MCF 10A (cell line): ENCODE measurements around the gene PRLR. TPM values are rescaled to one million over a fixed set of nuclear protein-coding genes. Genes with fewer than 3 reads are reported as not detected.

Experiments used
- BruUV-seq: library from RNA; stranded (reverse); fragments of 400-500 nt; replicated peaks from 2 replicates; lab custom pipeline; 2021; lab: Mats Ljungman, UMichigan
- CTCF ChIA-PET: fragments of 300-600 bp; sonication (Branson Sonifier 250); formaldehyde crosslinking; extraction: SDS; loops from one replicate; lab custom pipeline; 2021; ENCODE audit warnings: antibody characterized with exemption, inconsistent platforms; lab: Yijun Ruan, JAX
- POLR2A ChIA-PET: fragments of 300-600, 350-650 bp; sonication (Branson Sonifier 250); formaldehyde crosslinking; extraction: SDS; loops from one replicate; lab custom pipeline; 2020; ENCODE audit warnings: antibody characterized with exemption, inconsistent platforms; lab: Yijun Ruan, JAX
- DNase-seq: peaks from one replicate; pipeline ENCODE4 v3.0.0-alpha.2; 2018; ENCODE audit not compliant: unreplicated experiment
- H3K27ac Mint-ChIP-seq: one replicate; pipeline ENCODE4 v1.8.0; 2022; ENCODE audit warnings: mild to moderate bottlenecking, low read depth, mixed read lengths; ENCODE audit not compliant: unreplicated experiment
- H3K27me3 Mint-ChIP-seq: one replicate; pipeline ENCODE4 v1.8.0; 2022; ENCODE audit warnings: mixed read lengths; ENCODE audit not compliant: insufficient read depth, unreplicated experiment
- H3K36me3 Mint-ChIP-seq: one replicate; pipeline ENCODE4 v1.8.0; 2022; ENCODE audit warnings: mild to moderate bottlenecking, moderate library complexity, mixed read lengths; ENCODE audit not compliant: insufficient read depth, unreplicated experiment
- H3K4me1 Mint-ChIP-seq: one replicate; pipeline ENCODE4 v1.8.0; 2022; ENCODE audit warnings: mixed read lengths; ENCODE audit not compliant: insufficient read depth, unreplicated experiment
- H3K4me3 Mint-ChIP-seq: one replicate; pipeline ENCODE4 v1.8.0; 2022; ENCODE audit warnings: mild to moderate bottlenecking, moderate library complexity, mixed read lengths; ENCODE audit not compliant: unreplicated experiment
- H3K9me3 Mint-ChIP-seq: one replicate; pipeline ENCODE4 v1.8.0; 2022; ENCODE audit warnings: mixed read lengths; ENCODE audit not compliant: unreplicated experiment
- CTCF ChIP-seq: fragments of 200-600 bp; IDR thresholded peaks from one replicate; pipeline ENCODE4 v1.8.0; 2022; ENCODE audit warnings: antibody characterized with exemption, mild to moderate bottlenecking; ENCODE audit not compliant: unreplicated experiment
- intact Hi-C: fragments of 100-400 bp; cut with micrococcal nuclease; formaldehyde crosslinking; loops from 2 replicates; pipeline ENCODE4 v1.14.1; 2022
- total RNA-seq: library from RNA; stranded (reverse); gene quantifications from 2 replicates; pipeline ENCODE4 v1.2.3, GENCODE V29; 2022

The PRLR gene
- total RNA-seq, 1 experiment from 2014 or later, result 0.16 TPM

GRCh38 chr5:35158204-35158603, 72.1 kb downstream of the PRLR start:
- BruUV-seq, result no TSS peak
- Mint-ChIP-seq H3K9me3 (no peaks in the 10 kb centered on the region), H3K36me3 (no peaks in the 10 kb centered on the region), H3K27me3 (no peaks in the 10 kb centered on the region), H3K27ac (no peak overlapping the region), H3K4me1 (no peaks in the 10 kb centered on the region), H3K4me3 (no peak overlapping the region)
- ChIA-PET POLR2A (no interaction called here), CTCF (no interaction called here)
- no peak for TF ChIP-seq CTCF
- intact Hi-C loops, result no loop called here
- no peak for DNase-seq

GRCh38 chr5:35153375-35153932, 76.8 kb downstream of the PRLR start:
- intact Hi-C loops, result no loop called here
- H3K36me3 Mint-ChIP-seq, result no peaks in the 10 kb centered on the region
- no peak overlapping the region for H3K4me3 Mint-ChIP-seq
- H3K4me1 Mint-ChIP-seq, result no peaks in the 10 kb centered on the region
- ChIA-PET CTCF (interaction anchor here (0.6 kb wide), 1 partner anchor 32 kb away, joined by 5 read pairs; no protein-coding TSS in a partner anchor), POLR2A (no interaction called here)
- H3K27me3 Mint-ChIP-seq, result no peaks in the 10 kb centered on the region
- no peak for TF ChIP-seq CTCF
- no TSS peak for BruUV-seq
- H3K27ac Mint-ChIP-seq, result no peak overlapping the region
- no peaks in the 10 kb centered on the region for H3K9me3 Mint-ChIP-seq
- no peak for DNase-seq

GRCh38 chr5:35152733-35153132, 77.6 kb downstream of the PRLR start:
- Mint-ChIP-seq H3K4me1 (no peaks in the 10 kb centered on the region), H3K4me3 (no peak overlapping the region), H3K27ac (no peak overlapping the region), H3K27me3 (no peaks in the 10 kb centered on the region), H3K9me3 (no peaks in the 10 kb centered on the region), H3K36me3 (no peaks in the 10 kb centered on the region)
- ChIA-PET CTCF (no interaction called here), POLR2A (no interaction called here)
- intact Hi-C loops, result no loop called here
- no peak for DNase-seq
- no peak for TF ChIP-seq CTCF
- no TSS peak for BruUV-seq

GRCh38 chr5:35151146-35151920, 79.0 kb downstream of the PRLR start:
- no peak for TF ChIP-seq CTCF
- ChIA-PET POLR2A (interaction anchor here (0.7 kb wide), 1 partner anchor 12 kb away, joined by 3 read pairs; no protein-coding TSS in a partner anchor), CTCF (interaction anchor here (0.6 to 0.8 kb wide), 2 partner anchors 148 to 677 kb away, joined by 3 read pairs; no protein-coding TSS in a partner anchor)
- no peaks in the 10 kb centered on the region for H3K4me1 Mint-ChIP-seq
- H3K4me3 Mint-ChIP-seq, result no peak overlapping the region
- H3K27ac Mint-ChIP-seq, result no peak overlapping the region
- H3K27me3 Mint-ChIP-seq, result no peaks in the 10 kb centered on the region
- intact Hi-C loops, result no loop called here
- H3K36me3 Mint-ChIP-seq, result no peaks in the 10 kb centered on the region
- H3K9me3 Mint-ChIP-seq, result no peaks in the 10 kb centered on the region
- DNase-seq, result no peak
- BruUV-seq, result no TSS peak
